Neural cell (in vitro differentiated cells): ENCODE data around the gene CHRDL2. TPM values are rescaled to one million over a fixed set of nuclear protein-coding genes. Genes with fewer than 3 reads are reported as not detected.

ENCODE experiments used
- H2AFZ ChIP-seq: fragments of 200-600, 300-800 bp; sonication (generic), shearing (Covaris generic); 2 replicates; pipeline ENCODE4 v1.6.0; 2014; ENCODE audit warnings: low read depth, mild to moderate bottlenecking, antibody characterized with exemption, low read length, moderate library complexity
- H3F3A ChIP-seq: fragments of 200-600 bp; shearing (Covaris generic); 2 replicates; pipeline ENCODE4 v1.6.1; 2016; ENCODE audit warnings: mild to moderate bottlenecking, moderate library complexity, mixed read lengths, antibody characterized with exemption, low read length; ENCODE audit not compliant: insufficient read depth, poor library complexity, severe bottlenecking
- H3K27ac ChIP-seq: fragments of 200-600, 300-800 bp; sonication (generic), shearing (Covaris generic); 2 replicates; pipeline ENCODE4 v1.5.1; 2014; ENCODE audit warnings: mild to moderate bottlenecking, low read length, moderate library complexity
- H3K27me3 ChIP-seq: fragments of 300-800, 200-600 bp; sonication (generic), shearing (Covaris generic); 2 replicates; pipeline ENCODE4 v1.6.0; 2014; ENCODE audit warnings: mild to moderate bottlenecking, low read depth, low read length, moderate library complexity; ENCODE audit not compliant: insufficient read depth
- H3K36me3 ChIP-seq: fragments of 300-800, 200-600 bp; sonication (generic), shearing (Covaris generic); 2 replicates; pipeline ENCODE4 v1.5.1; 2014; ENCODE audit warnings: mild to moderate bottlenecking, antibody characterized with exemption, low read length, moderate library complexity; ENCODE audit not compliant: insufficient read depth
- H3K4me2 ChIP-seq: fragments of 300-800, 200-600 bp; sonication (generic), shearing (Covaris generic); 2 replicates; pipeline ENCODE4 v1.6.0; 2014; ENCODE audit warnings: mild to moderate bottlenecking, low read length
- H3K4me3 ChIP-seq: fragments of 300-800, 200-600 bp; sonication (generic), shearing (Covaris generic); 2 replicates; pipeline ENCODE4 v1.5.1; 2014; ENCODE audit warnings: mild to moderate bottlenecking, low read length, moderate library complexity
- H3K79me2 ChIP-seq: fragments of 200-600 bp; shearing (Covaris generic); replicated peaks from 2 replicates; pipeline ENCODE4 v1.6.0; 2014; ENCODE audit warnings: mild to moderate bottlenecking, low read length, moderate library complexity; ENCODE audit not compliant: insufficient read depth
- H3K9ac ChIP-seq: fragments of 300-800, 200-600 bp; sonication (generic), shearing (Covaris generic); 2 replicates; pipeline ENCODE4 v1.6.1; 2016; ENCODE audit warnings: mild to moderate bottlenecking, low read length, mixed read lengths
- H3K9me2 ChIP-seq: fragments of 200-600 bp; shearing (Covaris generic); 2 replicates; pipeline ENCODE4 v1.6.1; 2016; ENCODE audit warnings: mild to moderate bottlenecking, low read length, mixed read lengths; ENCODE audit not compliant: insufficient read depth
- H3K9me3 ChIP-seq: fragments of 200-600, 300-800 bp; sonication (generic), shearing (Covaris generic); 2 replicates; pipeline ENCODE4 v1.6.1; 2016; ENCODE audit warnings: mild to moderate bottlenecking, mixed run types, low read length, moderate library complexity, mixed read lengths
- H4K20me1 ChIP-seq: fragments of 200-600 bp; shearing (Covaris generic); 2 replicates; pipeline ENCODE4 v1.6.1; 2016; ENCODE audit warnings: mild to moderate bottlenecking, mixed run types; ENCODE audit not compliant: insufficient read depth
- EP300 ChIP-seq: fragments of 450-650 bp; conservative IDR thresholded peaks from 2 replicates; pipeline ENCODE4 v1.6.1; 2014; ENCODE audit warnings: antibody characterized with exemption, mild to moderate bottlenecking, moderate library complexity; ENCODE audit not compliant: poor library complexity, severe bottlenecking
- EZH2 ChIP-seq: fragments of 200-600, 300-800 bp; shearing (Covaris generic), sonication (generic); IDR thresholded peaks from 2 replicates; pipeline ENCODE4 v1.6.1; 2014; ENCODE audit warnings: antibody characterized with exemption, low read length, borderline replicate concordance, mild to moderate bottlenecking; ENCODE audit not compliant: insufficient read depth, poor library complexity, severe bottlenecking
- MXI1 ChIP-seq: fragments of 450-650 bp; conservative IDR thresholded peaks from 2 replicates; pipeline ENCODE4 v1.6.1; 2014; ENCODE audit warnings: antibody characterized with exemption, mild to moderate bottlenecking; ENCODE audit not compliant: poor library complexity, severe bottlenecking
- POLR2AphosphoS5 ChIP-seq: IDR thresholded peaks from 2 replicates; pipeline ENCODE4 v1.6.1; 2012
- RAD21 ChIP-seq: fragments of 450-650 bp; conservative IDR thresholded peaks from 2 replicates; pipeline ENCODE4 v1.6.1; 2014; ENCODE audit warnings: antibody characterized with exemption, mild to moderate bottlenecking, moderate library complexity
- TAF1 ChIP-seq: IDR thresholded peaks from 2 replicates; pipeline ENCODE4 v1.6.1; 2012; ENCODE audit warnings: low read depth
- polyA plus RNA-seq: library from polyadenylated mRNA; depleted of rRNA; stranded (reverse); fragments of >200 nt; gene quantifications from 2 replicates; pipeline ENCODE4 v1.2.3, GENCODE V29; 2014
- TF ChIP-seq, protein P1 (sequence below): IDR thresholded peaks from 2 replicates; pipeline ENCODE4 v1.6.1; 2012; ENCODE audit warnings: borderline replicate concordance
- TF ChIP-seq, protein P2 (sequence below): fragments of 450-650 bp; IDR thresholded peaks from 2 replicates; pipeline ENCODE4 v1.5.1; 2014; ENCODE audit warnings: antibody characterized with exemption, mild to moderate bottlenecking, moderate library complexity; ENCODE audit not compliant: poor library complexity, severe bottlenecking

Gene CHRDL2
- polyA plus RNA-seq, 1 donor from 2014 or later: not detected

DNA sequence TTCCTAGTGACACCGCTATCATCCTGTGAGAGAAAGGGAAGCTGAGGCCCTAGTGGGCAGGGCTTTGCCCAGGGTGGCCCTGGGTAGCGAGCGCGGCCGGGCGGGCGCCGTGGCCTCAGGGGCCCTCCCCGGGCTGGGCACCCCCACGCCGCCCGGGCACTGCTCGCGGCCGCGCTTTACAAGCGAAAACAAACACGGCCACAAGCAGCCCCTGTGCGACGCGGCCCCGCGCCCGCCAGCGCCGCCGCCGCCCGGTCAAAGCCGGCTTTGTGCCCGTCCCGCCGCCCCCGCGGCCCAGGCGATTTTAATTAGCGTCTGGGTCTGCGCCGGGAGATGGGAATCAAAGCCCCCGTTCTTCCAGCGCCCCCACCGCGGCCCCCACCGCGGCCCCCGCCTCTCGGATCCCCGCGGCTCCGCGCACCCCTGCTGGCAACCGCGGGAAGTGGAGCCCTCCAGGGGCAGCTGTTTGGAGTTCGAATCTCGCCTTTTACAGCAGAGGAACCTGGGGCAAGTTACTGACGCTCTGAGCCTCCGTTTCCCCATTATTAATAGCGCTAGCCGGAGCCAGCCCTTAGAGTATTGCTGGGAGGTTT is 47.9 kb downstream of the CHRDL2 start:
- H4K20me1 ChIP-seq: no peaks in the 10 kb centered on the region
- no peaks in the 10 kb centered on the region for H3F3A ChIP-seq
- no peak overlapping the region for H3K4me3 ChIP-seq
- H3K9ac ChIP-seq: no peak overlapping the region
- H3K9me3 ChIP-seq: no peaks in the 10 kb centered on the region
- no peak overlapping the region for H3K27ac ChIP-seq
- peaks cover 10% of the 10 kb centered on the region for H3K27me3 ChIP-seq
- TF ChIP-seq, protein P1, sequence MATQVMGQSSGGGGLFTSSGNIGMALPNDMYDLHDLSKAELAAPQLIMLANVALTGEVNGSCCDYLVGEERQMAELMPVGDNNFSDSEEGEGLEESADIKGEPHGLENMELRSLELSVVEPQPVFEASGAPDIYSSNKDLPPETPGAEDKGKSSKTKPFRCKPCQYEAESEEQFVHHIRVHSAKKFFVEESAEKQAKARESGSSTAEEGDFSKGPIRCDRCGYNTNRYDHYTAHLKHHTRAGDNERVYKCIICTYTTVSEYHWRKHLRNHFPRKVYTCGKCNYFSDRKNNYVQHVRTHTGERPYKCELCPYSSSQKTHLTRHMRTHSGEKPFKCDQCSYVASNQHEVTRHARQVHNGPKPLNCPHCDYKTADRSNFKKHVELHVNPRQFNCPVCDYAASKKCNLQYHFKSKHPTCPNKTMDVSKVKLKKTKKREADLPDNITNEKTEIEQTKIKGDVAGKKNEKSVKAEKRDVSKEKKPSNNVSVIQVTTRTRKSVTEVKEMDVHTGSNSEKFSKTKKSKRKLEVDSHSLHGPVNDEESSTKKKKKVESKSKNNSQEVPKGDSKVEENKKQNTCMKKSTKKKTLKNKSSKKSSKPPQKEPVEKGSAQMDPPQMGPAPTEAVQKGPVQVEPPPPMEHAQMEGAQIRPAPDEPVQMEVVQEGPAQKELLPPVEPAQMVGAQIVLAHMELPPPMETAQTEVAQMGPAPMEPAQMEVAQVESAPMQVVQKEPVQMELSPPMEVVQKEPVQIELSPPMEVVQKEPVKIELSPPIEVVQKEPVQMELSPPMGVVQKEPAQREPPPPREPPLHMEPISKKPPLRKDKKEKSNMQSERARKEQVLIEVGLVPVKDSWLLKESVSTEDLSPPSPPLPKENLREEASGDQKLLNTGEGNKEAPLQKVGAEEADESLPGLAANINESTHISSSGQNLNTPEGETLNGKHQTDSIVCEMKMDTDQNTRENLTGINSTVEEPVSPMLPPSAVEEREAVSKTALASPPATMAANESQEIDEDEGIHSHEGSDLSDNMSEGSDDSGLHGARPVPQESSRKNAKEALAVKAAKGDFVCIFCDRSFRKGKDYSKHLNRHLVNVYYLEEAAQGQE: no peak
- no peak for TF ChIP-seq RAD21
- H3K79me2 ChIP-seq: no peaks in the 10 kb centered on the region
- H3K36me3 ChIP-seq: no peaks in the 10 kb centered on the region
- H2AFZ ChIP-seq: no peak overlapping the region
- no peak overlapping the region for H3K4me2 ChIP-seq
- no peaks in the 10 kb centered on the region for H3K9me2 ChIP-seq

DNA sequence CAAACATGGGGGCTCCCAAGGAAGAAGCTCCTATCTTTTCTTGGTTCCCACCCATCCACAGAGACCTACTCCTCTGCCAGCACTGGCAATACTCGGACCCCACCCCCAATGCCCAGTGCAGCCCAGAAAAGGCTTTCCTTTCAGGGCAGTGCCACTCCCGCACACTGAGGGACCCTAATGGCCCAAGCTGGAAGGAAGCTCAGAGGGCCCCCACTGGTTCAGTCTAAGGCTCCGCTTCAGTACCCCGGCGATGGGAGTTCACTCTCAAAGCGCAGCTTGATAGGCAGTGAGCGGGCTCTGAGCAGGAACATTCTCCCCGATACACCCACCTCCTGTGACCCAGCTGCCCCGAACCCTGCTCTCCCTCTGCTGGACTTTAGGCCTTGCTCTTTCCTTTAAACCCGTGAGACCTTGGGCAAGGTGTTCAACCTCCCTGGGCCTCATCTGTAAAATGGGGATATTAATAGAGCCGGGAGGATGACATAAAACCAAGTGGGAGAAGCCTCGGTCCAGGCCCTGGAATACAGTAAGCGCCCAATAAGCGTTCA is 48.4 kb downstream of the CHRDL2 start:
- Histone ChIP-seq H3K9ac (no peak overlapping the region), H4K20me1 (no peaks in the 10 kb centered on the region), H3K79me2 (no peaks in the 10 kb centered on the region), H3K4me3 (no peak overlapping the region), H3K27ac (no peak overlapping the region), H3K4me2 (no peak overlapping the region), H3K36me3 (no peaks in the 10 kb centered on the region), H3K9me3 (no peaks in the 10 kb centered on the region), H3F3A (no peaks in the 10 kb centered on the region), H3K9me2 (no peaks in the 10 kb centered on the region), H2AFZ (no peak overlapping the region), H3K27me3 (peaks cover 10% of the 10 kb centered on the region)
- TF ChIP-seq, protein P1: no peak
- no peak for TF ChIP-seq RAD21
- no peak for TF ChIP-seq EP300
- no peak for TF ChIP-seq TAF1
- TF ChIP-seq EZH2: no peak
- TF ChIP-seq POLR2AphosphoS5: no peak
- TF ChIP-seq, protein P2, sequence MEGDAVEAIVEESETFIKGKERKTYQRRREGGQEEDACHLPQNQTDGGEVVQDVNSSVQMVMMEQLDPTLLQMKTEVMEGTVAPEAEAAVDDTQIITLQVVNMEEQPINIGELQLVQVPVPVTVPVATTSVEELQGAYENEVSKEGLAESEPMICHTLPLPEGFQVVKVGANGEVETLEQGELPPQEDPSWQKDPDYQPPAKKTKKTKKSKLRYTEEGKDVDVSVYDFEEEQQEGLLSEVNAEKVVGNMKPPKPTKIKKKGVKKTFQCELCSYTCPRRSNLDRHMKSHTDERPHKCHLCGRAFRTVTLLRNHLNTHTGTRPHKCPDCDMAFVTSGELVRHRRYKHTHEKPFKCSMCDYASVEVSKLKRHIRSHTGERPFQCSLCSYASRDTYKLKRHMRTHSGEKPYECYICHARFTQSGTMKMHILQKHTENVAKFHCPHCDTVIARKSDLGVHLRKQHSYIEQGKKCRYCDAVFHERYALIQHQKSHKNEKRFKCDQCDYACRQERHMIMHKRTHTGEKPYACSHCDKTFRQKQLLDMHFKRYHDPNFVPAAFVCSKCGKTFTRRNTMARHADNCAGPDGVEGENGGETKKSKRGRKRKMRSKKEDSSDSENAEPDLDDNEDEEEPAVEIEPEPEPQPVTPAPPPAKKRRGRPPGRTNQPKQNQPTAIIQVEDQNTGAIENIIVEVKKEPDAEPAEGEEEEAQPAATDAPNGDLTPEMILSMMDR: no peak
- TF ChIP-seq MXI1: no peak
